HG02678 (cell line): ENCODE data around the gene DPF3.

ENCODE experiments used
- ATAC-seq: cut with Tn5 transposase; IDR thresholded peaks from one replicate; pipeline ENCODE4 v1.9.1; 2021; ENCODE audit warnings: mild to moderate bottlenecking, moderate library complexity; ENCODE audit not compliant: unreplicated experiment

Gene DPF3

DNA sequence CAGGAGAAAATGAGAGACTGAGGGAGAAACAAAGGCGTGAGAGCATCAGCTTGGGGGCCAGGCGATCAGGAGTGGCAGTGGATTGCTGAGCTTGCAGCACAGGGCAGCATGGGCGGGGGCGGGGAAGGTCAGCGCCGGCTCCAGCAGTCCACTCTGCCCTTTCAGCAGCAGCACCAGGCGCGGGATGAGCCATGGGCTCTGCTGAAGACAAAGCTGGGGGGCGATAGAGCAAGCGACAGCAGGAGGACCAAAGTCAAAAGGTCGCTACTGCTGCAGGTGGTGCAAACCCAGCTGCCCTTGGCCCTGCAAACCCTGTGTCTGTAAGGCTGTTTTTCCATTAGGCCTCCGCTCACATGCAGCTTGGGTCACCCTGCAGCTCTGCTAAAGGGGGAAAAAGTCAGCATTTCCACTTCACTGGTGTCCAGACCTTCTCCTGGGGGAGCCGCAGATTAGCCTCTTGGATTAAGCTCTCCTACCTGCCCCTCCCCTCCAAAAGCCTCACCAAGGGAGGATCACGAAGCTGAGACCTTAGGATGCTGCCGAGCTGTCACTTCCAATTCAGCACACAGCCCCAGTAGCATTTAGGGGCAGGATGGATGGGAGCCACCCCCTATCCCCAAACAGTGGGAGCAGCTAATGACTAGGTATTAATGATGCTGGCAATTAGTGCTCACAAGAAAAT lies 204.8 kb downstream of the DPF3 start:
- ATAC-seq, result no peak

DNA sequence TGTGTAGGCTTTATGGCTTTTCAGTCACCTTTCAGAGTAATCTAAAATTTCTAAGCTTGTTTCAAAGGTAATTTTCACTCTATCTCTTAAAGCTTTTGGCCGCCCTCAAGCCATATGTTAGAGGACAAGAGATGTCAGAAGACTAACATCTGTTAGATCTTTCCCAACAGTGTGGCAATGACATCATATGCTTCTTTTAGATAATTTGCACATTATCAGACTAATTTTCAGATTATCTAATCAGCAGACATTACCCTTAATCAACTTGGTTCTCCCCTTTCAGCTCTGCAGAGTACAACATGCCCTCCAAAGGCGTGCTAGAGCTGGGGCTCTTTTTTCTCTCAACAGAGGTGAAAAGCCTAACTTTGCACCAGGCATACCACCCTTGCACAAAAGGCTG lies 207.1 kb downstream of the DPF3 start:
- ATAC-seq, result no peak

DNA sequence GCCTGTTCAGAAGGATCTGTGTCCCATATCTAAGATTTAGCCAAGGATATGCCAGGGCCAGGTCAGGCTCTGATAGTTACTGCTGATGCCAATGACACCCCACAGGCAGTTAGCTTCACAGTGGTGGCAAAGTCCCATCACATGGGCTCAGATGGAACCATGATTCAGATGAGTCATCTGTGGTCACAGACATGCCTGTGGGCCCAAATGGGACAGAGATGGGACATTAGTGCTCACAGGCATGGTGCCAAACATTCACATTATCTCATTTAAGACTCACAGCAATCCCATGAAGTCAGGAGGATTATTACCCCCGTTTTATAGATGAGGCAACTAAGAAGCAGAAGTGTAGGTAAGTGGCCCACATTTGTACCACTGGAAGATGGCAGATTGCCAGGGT lies 207.8 kb downstream of the DPF3 start:
- no peak for ATAC-seq

- no peak for ATAC-seq
Observed at GRCh38 chr14:72685456-72685855, 208.4 kb downstream of the DPF3 start.

DNA sequence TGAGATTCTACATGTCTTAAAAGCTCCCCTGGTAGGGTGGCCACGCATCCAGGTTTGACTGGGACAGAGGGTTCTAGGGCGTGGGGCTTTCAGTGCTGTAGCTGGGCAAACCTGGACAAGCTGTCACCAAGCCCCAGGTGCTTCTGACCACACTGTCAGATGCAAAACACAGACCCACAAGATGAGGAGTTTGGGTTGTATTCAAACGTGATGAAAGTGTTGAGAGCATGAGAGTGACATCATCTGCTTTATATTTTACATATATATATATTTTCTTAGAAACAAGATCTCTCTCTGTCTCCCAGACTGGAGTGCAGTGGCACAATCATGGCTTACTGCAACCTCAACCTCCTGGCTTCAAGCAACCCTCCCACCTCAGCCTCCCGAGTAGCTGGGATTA lies 210.1 kb downstream of the DPF3 start:
- no peak for ATAC-seq

DNA sequence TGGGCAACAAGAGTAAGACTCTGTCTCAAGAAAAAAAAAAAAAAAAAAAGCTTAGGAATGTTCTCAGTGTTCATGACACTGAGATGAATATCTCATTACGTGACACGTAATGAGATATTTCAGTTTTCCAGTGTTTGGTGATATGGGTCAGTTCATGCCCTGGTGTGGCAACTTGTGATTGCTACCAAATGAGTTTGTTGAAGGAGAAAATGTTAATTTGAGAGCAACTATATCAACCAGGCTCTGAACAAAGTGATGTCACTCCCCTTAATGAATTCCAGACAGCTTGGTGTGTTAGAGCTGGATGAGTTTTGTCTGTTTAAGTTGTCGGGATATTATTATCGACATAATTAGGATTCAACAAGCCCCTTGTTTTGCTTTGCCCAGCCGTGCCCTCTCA lies 211.7 kb downstream of the DPF3 start:
- no peak for ATAC-seq

DNA sequence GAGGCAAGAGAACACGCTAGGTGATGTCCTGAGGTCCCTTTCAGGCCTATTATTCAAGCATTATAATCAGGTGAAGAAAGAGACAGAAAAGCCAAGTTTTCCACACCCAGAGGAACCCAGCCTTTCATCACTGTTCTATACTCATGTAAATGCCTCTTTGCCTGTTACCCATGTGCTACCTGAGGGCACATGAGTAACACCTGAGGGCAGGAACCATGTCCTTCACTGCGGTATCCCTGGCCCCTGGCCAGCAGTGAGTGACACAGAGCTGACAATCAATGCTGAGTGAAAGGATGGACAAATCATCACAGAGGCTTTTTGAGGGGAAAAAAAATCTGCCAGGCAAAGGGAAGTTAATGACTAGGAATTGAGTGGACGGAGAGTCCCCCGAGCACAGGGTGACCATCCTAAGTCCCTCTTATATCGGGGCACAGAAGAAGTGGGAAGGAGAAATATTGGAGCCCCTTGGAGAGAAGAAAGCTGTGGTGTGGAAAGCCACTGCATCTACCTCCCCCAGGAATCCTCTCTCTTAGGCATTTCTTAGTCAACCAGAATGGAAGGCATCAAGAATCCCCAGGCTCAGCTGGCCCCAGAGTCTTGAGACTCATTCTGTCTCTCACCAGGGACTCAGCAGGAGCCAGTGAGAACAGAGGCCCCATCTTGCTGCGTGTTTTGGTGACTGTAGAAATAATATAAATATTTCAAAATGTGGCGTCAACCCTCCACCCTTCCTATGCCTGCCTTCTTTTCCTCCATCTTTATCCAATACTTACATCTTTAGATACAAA lies 212.9 kb downstream of the DPF3 start:
- ATAC-seq, result no peak

GRCh38 chr14:72679536-72680151 lies 214.3 kb downstream of the DPF3 start:
- no peak for ATAC-seq

GRCh38 chr14:72679141-72679535 lies 214.8 kb downstream of the DPF3 start:
- ATAC-seq, result no peak

GRCh38 chr14:72678356-72678755 lies 215.5 kb downstream of the DPF3 start:
- ATAC-seq, result no peak

DNA sequence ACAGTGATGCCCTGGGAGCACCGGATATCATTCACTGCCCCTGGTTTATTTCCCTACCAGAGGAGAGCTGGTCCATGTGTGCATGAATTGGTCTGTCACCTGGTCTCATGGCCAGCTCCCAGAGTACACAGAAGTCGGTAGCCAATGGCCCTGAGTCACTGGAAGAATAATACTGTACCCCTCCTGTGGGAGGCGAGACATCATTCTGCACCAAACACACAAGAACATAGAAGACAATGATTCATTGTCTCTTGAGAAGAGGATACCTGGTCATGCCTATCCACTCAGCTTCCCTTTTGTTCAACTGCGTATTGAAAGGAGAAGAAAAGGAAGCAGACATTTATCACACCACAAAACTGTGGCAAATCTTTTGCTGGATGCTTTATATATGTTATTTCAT lies 216.2 kb downstream of the DPF3 start:
- ATAC-seq, result no peak

- no peak for ATAC-seq
Observed at GRCh38 chr14:72675126-72675525, 218.8 kb downstream of the DPF3 start.

GRCh38 chr14:72673179-72673578 lies 220.7 kb downstream of the DPF3 start:
- ATAC-seq, result no peak

DNA sequence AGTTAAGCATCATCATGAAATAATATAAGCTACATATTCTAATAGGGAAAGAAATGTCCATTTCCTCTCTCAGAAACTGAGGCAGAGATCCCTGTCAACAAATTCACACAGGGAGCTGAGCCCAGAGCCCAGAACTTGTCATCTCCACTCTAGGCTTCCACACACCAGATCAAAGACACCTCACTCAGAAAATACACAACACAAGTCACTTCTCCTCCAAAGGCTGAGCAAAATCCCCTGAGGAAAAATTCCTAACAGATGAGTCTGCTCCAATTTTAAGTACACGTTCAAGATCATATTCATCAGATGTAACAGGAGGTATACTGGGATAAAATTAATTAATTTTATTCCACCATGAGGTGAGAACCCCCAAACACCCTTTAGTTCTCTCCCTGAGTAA lies 227.3 kb downstream of the DPF3 start:
- ATAC-seq, result no peak

DNA sequence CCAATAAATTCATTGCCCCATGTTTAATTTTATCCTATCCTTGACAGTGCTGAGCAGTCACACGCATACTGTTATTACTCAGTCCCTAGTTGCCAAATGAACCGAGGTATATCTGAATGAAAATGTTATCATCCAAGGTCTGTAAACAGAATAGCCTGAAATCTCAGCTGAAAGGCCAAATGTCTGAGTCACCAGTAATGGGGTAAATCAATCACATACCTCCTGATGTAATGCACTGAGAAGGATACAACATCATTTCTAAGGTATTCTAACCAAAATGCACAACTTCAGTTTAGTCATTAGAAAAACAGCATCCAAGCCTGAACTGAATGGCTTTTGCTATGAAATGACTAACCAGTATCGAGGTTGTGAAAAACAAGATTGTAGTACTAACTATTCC lies 228.6 kb downstream of the DPF3 start:
- no peak for ATAC-seq

GRCh38 chr14:72664651-72665050 lies 229.2 kb downstream of the DPF3 start:
- no peak for ATAC-seq

DNA sequence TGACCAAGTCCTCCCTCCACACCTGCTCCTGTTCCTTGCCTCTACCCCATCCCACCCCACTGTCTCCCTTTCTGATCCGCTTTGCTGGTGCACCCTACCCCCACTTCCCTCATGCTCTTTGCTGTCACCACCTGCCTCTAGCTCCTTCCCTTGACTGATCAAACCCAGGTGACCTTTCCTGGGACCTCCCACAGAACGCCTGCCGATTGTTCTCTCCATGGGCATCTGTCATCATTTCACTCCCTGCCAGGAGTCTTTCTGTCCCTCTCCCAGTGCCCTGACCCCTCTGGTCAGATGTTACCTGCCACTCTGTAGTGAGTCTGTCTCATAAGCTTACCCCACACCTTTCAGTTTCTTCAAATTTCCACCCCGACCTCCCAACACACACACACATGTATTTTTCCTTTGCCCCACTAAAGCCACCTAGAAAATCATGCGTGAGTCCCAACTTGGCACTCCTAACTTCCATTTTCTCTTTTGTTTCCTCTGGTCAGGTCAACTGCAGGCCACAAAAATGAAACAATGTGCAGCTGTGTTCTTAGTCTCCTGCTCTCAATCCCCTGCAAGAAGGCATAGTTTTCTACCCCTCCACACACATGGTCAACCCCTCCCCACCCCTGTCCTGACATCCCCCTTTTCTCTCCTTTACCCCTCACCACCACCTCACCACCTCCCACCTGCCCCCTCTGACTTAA lies 229.8 kb downstream of the DPF3 start:
- ATAC-seq, result no peak

- no peak for ATAC-seq
Observed at GRCh38 chr14:72663076-72663487, 230.8 kb downstream of the DPF3 start.

- ATAC-seq, result no peak
Observed at GRCh38 chr14:72662214-72662613, 231.7 kb downstream of the DPF3 start.

- no peak for ATAC-seq
Observed at GRCh38 chr14:72657214-72657921, 236.5 kb downstream of the DPF3 start.

- no peak for ATAC-seq
Observed at GRCh38 chr14:72653026-72653425, 240.9 kb downstream of the DPF3 start.
